OCI-M2 (cell line): ENCODE results near the gene ABI3BP.
A peak's percentile ranks its signal among the peaks of the same experiment; 100 is the strongest.

Experiments
- DNase-seq: peaks from one replicate; lab custom pipeline; 2025; ENCODE audit not compliant: unreplicated experiment; lab: John Stamatoyannopoulos, UW

Gene ABI3BP

DNA sequence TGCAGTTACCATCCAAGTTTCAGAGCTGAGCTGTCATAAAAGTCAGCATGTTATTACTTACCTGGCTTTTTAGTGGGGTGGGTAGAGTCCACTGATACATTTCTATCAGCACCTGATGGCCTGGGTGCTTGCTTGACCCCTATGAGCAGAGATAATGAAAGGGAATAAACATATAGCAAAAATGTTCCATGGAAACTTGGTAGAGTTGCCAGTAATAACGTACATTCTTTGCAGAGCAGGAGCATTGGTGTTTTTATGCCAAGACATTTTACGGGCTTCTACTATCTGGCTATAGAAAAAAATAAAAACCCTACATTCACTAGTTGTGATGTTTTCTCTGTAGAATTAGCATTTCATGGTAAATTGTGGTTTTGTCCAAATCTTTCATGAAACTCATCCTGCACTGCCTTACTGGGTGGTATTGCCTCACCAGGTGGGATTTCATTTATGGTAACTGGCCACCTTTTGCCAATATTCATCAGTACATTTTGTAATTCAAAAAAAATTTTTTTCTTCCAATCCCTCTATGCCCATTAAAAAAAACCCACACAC is 213.1 kb downstream of the ABI3BP start:
- no peak for DNase-seq

DNA sequence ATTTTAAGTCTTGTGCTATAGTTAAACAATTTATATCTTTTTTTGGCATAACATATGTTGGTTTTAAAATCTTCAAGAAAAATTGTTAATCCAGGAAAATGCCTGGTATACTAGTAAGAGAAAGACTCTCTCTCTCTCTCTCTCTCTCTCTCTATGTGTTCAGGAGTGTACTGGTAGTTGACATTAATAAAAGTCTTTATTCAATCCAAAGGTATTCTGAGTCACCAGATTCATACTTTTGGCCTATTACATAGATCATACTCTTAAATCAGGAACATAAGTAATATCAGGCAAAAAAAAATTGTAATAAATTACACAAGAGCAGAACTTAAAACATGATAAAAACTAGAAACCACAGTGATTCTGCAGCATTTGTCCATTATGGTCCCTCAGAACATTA is 213.7 kb downstream of the ABI3BP start:
- DNase-seq = no peak

DNA sequence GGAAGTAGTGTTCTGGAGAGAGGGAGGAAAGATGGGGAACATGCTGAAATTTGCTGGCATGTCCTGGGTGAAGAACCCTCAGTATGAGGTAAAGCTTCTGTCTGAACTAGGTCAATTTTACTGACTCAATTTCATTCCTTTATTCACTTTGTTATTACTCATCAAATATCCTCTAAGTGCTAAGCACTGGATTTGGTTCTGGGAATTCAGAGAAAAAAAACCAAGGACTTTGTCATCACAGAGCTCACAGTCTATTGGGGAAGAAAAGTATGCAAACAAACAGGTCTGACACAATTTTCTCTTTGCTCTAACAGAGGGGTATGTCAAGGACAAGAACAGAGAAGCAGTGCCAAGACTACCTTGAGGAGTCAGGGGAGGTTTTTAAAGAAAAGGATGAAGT is 215.9 kb downstream of the ABI3BP start:
- no peak for DNase-seq

DNA sequence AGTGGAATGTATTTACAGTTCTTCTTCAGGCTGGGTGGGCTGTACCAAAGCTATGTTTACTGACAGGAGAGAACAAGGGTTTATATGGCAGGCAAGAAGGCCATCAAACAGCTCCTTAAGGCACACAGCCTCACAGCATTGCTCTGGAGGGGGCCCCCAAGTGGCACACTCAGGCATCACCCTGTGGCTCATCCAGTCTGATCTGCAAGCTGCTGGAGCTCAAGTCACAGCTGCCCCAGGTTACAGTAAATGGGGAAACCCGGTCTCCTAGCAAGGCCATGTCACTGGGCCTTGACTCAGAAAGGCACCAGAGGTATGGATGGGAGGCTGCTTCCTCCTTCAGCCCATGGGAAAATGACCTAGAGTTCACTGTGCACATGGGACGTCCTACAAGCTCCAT is 216.5 kb downstream of the ABI3BP start:
- no peak for DNase-seq

GRCh38 chr3:100776097-100776729 is 217.0 kb downstream of the ABI3BP start:
- no peak for DNase-seq

DNA sequence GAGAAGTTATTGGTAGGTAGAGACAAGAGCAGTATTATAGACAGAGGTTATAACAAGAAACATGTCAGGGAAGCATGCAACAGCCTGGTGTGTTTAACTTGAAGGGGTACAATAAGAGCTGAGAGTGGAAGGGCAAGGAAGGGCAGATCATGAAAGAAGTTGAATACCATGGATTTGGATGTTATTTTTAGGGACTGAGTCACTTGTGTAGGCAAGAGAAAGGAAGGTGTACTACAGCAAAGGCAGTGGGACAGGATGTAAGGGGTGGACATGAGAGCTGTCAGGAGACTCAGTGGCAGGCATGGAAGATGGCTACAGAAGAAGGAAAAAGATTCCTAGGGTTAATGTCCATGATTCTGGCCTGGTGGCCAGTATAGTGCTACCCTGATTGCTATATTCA is 217.6 kb downstream of the ABI3BP start:
- DNase-seq = no peak

- DNase-seq = no peak
These were observed 218.0 kb downstream of the ABI3BP start for GRCh38 chr3:100775226-100775625.

DNA sequence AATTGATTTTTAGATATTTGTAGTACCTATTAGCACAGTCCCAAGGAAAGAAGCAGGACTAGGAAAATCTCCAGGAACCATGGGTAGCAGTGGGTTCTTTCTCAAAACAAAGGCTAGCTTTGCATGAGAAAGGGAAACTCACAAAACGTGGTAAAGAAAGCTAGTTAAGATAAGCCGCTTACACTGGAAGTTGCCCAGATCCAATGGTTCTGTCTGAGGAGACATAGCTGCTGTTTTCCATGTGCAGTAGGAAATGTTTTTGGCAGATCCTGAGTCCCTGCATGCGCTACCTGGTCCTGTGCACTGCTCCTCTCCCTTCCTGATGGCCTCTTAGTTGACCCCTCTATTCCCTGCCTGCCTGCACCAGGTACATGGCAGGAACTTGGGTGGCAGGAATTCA is 223.5 kb downstream of the ABI3BP start:
- no peak for DNase-seq

DNA sequence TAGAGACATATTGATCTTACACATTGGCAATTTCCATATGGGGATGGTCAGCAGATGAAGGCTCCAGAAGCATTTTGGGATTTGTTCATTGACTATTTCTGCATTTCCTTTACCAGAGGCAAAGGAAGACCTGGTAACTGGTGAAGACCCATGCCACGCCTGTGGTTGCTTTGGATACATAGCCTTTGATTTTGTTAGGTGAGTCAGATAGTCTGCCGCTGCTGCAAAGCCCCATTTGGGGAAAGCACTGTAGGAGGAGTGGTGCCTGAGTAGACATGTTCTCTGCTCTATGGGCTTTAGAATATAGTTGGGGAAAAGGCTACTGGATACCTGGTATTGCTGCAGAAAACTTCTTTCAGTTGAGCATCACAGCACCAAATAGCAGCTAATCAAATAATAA is 227.2 kb downstream of the ABI3BP start:
- no peak for DNase-seq

DNA sequence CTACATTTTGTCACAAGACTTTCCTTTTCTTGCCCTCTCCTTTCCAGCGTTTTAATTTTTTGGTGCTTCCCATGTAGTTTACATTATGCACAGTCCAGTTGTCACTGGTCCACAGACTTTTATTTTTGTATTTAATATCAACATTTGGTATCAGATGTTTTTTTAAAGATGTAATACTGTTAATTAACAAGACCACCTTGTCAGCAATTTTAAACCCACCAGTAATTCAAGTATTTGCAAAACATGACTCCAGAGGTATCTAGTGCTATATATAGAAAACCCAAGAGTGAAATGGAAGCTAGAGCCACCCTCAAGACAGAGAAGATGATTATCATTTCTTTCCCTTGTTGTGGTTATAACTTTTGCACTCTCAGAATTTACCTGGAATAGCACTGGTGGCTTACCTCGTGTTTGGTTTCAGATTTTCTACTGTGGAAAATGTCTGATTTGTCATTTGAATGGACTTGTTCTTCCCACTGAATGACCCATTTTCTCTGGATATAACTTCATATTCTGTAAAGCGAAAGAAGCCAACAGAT is 227.7 kb downstream of the ABI3BP start:
- no peak for DNase-seq

- DNase-seq = no peak
These were observed 231.3 kb downstream of the ABI3BP start for GRCh38 chr3:100761951-100762350.

DNA sequence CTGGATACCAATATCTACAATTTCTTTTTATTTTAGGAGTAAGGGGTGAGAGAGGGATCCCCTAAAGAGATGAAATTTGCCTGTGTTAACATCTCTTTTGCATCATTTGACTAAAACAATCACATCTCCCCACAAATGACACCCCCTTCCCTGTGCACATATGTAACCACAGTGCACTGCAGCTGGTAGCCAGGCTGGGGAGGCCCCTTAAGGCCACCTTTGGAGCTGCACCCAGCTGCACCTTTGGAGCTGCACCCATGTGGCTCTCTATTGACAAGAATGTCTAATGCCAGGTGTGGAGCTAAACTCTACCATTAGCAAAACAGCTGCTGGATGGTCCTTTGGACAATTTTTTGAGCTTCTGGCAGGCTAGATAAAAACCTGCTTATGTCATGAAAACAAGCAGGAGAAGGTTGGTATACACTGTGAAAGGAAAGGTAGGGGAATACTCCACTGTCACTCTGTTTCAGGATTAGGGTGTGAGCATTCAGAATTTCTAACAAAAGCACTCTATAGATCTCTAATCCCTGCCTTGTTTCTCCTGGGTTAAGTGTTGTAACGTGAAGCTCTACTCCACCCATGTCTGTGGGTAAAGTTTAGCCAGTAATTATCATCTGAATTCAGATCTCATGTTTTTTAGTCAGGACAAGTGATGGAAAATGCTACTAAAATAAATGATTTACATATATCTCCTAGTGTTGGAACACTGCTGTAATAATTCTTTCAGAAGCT is 231.8 kb downstream of the ABI3BP start:
- no peak for DNase-seq

- no peak for DNase-seq
These were observed 232.8 kb downstream of the ABI3BP start for GRCh38 chr3:100760377-100760776.

DNA sequence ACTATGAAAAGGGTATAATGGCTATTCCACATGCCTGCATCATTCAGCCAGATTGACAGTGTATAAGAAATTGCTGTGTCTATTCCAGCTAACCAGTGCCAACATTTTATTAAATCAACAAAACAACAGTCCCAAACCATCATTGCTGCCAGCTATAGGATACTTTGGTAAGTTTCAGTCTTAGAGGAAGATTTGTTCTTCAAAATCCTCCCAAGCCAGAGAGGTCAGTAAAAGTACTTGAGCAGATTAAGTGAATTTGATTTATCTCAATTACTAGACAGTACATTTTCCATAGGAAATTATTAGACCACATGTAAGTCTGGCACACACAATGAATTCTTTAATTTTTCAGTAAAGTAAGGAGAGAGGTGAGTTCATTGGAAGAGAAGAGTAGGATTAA is 233.3 kb downstream of the ABI3BP start:
- DNase-seq = no peak

GRCh38 chr3:100759159-100759558 is 234.1 kb downstream of the ABI3BP start:
- peak; percentile 7 for DNase-seq

DNA sequence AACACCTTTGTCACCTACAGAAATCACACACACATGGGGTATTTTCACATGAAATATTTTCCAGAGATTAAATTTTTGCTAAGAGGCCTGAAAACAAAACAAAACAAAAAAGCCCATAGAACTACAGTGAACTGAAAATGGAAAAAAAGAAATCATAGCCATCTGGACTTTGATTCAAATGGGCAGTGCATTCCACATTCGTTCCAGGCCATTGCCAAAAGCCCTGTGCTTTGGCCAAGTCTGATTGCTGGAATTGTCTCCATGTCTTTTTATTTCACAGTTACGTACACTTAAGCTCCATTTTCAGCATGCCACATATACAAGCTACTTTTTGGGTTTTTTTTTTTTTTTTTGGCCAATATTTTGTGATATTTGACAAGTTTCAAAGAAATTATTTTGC is 236.8 kb downstream of the ABI3BP start:
- no peak for DNase-seq

DNA sequence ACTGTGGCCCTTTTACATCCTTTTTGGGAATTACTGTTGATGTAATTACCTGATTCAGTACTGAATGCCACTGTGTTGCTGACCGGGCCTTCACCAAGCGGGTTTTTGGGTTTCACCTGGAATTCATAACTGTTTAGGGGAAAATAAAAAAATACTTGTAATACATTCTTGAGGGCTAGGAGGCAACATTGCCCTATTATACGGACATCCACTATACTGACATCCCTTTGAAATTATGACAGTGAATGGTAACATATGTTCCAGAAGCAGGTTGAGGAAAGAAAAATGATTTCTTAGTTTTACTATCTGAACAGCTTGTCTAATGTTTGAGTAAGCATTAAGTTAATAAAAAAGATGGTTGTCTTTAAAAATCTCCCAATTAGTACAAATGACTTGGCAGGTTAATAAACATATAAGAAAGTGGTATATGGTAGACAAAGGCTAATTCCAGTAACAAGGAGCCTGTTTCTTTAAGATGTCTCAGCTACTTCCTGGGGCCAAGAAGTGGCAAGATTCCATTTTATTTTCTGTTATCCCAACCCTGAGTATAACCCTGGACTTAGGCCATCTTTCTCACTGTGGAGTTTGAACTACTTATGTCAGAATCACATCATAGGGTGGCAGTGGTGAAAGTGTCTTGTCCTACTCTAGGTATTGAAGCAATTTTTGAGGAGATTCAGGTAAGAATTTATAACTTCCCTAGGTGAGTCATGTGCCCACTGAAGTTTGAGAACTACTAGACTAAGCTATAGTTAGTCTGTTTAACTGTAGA is 238.5 kb downstream of the ABI3BP start:
- no peak for DNase-seq

- DNase-seq = no peak
These were observed 239.4 kb downstream of the ABI3BP start for GRCh38 chr3:100753846-100754245.

- no peak for DNase-seq
These were observed 244.3 kb downstream of the ABI3BP start for GRCh38 chr3:100748967-100749366.

DNA sequence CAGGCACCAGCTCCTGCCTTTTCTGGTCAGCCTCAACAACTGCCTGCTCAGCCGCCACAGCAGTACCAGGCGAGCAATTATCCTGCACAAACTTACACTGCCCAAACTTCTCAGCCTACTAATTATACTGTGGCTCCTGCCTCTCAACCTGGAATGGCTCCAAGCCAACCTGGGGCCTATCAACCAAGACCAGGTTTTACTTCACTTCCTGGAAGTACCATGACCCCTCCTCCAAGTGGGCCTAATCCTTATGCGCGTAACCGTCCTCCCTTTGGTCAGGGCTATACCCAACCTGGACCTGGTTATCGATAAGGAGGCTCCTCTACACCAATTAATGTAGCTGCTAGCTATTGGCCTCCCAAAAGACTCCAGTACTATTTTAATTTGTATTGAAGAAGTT is 245.0 kb downstream of the ABI3BP start:
- DNase-seq = no peak

GRCh38 chr3:100746092-100746491 is 247.1 kb downstream of the ABI3BP start:
- DNase-seq = no peak

DNA sequence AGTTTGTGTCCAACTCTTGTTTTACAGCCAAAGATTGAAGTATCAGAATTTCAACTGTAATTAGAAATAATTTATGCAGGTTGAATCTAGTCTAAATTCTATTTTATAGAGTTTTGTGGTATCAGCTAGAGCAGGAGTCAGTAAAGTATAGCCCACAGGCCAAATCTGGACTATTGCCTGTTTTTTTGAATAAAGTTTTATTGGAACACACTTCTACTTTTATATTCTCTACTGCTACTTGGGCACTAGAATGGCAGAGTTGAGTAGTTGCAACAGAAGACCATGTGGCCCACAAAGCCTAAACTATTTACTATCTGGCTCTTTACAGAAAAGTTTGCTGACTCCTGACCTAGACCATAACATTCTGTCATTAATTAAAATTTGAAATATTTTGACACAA is 247.6 kb downstream of the ABI3BP start:
- no peak for DNase-seq
